Measurements from ENCODE around the gene PAQR3. TPM values are rescaled to one million over a fixed set of nuclear protein-coding genes. Genes with fewer than 3 reads are reported as not detected.

The PAQR3 gene
- total and polyA plus RNA-seq, 9 of the 15 experiments (the other 6 are each of a cell fraction or from before 2014, with no cell fraction given), result 10.7 to 77.1 (median 31.6) TPM

DNA sequence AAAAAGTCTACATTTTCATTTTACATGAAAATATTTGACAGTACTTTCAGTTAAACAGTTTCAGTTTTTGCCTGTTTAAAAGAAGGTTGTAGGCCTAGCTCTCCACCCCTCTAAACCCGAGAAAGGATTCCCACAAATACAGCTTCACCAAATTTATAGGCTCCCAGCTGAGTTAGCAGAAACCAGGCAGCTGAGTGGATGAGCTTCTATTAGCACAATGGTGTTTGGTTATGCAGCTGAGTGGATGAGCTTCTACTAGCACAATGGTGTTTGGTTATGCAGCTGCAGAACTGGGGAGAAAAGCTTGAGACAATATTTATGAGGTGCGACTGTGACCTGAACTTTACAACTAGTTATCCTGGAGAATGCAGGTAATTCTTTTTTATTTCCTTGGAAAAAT, 36.6 kb upstream of the PAQR3 start:
- H3K27me3 ChIP-seq (ENCODE audit: control insufficient read depth in 2 of 2, insufficient read depth in 2 of 2, low read length in 2 of 2), result peaks cover 0 to 2% of the 10 kb centered on the region in 2 experiments; a peak in 1 of 5 replicates
- no peak for ATAC-seq
- intact Hi-C loops (cut with micrococcal nuclease) (no loop called here), in situ Hi-C loops (cut with MboI) (no loop called here)
- no peaks in the 10 kb centered on the region for H4K20me1 ChIP-seq (replicated peaks; ENCODE audit: control insufficient read depth, insufficient read depth, low read length)
- no peaks in the 10 kb centered on the region for H3K36me3 ChIP-seq (ENCODE audit: control insufficient read depth, insufficient read depth, low read length)
- H3K9me1 ChIP-seq (ENCODE audit: control insufficient read depth, insufficient read depth, low read length), result no peaks in the 10 kb centered on the region
- TF ChIP-seq, protein P1, sequence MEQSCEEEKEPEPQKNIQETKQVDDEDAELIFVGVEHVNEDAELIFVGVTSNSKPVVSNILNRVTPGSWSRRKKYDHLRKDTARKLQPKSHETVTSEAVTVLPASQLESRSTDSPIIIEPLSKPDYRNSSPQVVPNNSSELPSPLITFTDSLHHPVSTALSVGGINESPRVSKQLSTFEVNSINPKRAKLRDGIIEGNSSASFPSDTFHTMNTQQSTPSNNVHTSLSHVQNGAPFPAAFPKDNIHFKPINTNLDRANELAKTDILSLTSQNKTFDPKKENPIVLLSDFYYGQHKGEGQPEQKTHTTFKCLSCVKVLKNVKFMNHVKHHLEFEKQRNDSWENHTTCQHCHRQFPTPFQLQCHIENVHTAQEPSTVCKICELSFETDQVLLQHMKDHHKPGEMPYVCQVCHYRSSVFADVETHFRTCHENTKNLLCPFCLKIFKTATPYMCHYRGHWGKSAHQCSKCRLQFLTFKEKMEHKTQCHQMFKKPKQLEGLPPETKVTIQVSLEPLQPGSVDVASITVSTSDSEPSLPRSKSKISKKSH (CRISPR knock-in tag; IDR thresholded peaks at IDR 0.05), result no peak
- TF ChIP-seq SMAD2 (IDR thresholded peaks at IDR 0.05; ENCODE audit: low read depth, low read length) (no peak), PURB (CRISPR knock-in tag; IDR thresholded peaks at IDR 0.05; ENCODE audit: low read depth) (no peak), L3MBTL2 (IDR thresholded peaks at IDR 0.05) (no peak), CXXC5 (CRISPR knock-in tag; IDR thresholded peaks at IDR 0.05) (no peak), HSF4 (CRISPR knock-in tag; IDR thresholded peaks at IDR 0.05; ENCODE audit: borderline replicate concordance) (no peak), SREBF1 (IDR thresholded peaks at IDR 0.05; ENCODE audit: borderline replicate concordance, low read depth, low read length) (no peak), RB1 (IDR thresholded peaks at IDR 0.05; ENCODE audit: low read depth) (no peak), RUNX1 (IDR thresholded peaks at IDR 0.05; ENCODE audit: low read depth) (no peak), PHF21A (IDR thresholded peaks at IDR 0.05; ENCODE audit: borderline replicate concordance, low read depth) (no peak), FOXA1 (IDR thresholded peaks at IDR 0.05; ENCODE audit: borderline replicate concordance) (no peak), GABPB2 (CRISPR knock-in tag; conservative IDR thresholded peaks at IDR 0.05) (no peak), ZC3H8 (IDR thresholded peaks at IDR 0.05) (no peak)
- TF ChIP-seq, protein P2, sequence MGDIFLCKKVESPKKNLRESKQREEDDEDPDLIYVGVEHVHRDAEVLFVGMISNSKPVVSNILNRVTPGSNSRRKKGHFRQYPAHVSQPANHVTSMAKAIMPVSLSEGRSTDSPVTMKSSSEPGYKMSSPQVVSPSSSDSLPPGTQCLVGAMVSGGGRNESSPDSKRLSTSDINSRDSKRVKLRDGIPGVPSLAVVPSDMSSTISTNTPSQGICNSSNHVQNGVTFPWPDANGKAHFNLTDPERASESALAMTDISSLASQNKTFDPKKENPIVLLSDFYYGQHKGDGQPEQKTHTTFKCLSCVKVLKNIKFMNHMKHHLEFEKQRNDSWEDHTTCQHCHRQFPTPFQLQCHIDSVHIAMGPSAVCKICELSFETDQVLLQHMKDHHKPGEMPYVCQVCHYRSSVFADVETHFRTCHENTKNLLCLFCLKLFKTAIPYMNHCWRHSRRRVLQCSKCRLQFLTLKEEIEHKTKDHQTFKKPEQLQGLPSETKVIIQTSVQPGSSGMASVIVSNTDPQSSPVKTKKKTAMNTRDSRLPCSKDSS (IDR thresholded peaks at IDR 0.05; ENCODE audit: low read depth, partially characterized antibody), result no peak
- TF ChIP-seq, protein P3, sequence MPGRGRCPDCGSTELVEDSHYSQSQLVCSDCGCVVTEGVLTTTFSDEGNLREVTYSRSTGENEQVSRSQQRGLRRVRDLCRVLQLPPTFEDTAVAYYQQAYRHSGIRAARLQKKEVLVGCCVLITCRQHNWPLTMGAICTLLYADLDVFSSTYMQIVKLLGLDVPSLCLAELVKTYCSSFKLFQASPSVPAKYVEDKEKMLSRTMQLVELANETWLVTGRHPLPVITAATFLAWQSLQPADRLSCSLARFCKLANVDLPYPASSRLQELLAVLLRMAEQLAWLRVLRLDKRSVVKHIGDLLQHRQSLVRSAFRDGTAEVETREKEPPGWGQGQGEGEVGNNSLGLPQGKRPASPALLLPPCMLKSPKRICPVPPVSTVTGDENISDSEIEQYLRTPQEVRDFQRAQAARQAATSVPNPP (IDR thresholded peaks at IDR 0.05; ENCODE audit: borderline replicate concordance, insufficient read depth, insufficient read length), result no peak
- POLR2A ChIA-PET, result interaction anchor here (1.2 kb wide), 1 partner anchor 12 kb away, joined by 3 read pairs; no protein-coding TSS in a partner anchor
- no peak overlapping the region for H2AFZ ChIP-seq (ENCODE audit: low read depth, low read length)
- no peak overlapping the region for H3K27ac ChIP-seq (ENCODE audit: extremely low read depth, low read depth, low read length)
- H3K4me2 ChIP-seq (ENCODE audit: insufficient read depth, low read length), result no peak overlapping the region
- H3K4me3 ChIP-seq, result no peak overlapping the region
- no peak overlapping the region for H3K9ac ChIP-seq (ENCODE audit: insufficient read depth in 1 of 2, low read depth in 2 of 2, low read length in 2 of 2)
- BruUV-seq (replicated peaks), result no TSS peak
- no peaks in the 10 kb centered on the region for H3K9me3 ChIP-seq (replicated peaks; ENCODE audit: control insufficient read depth, insufficient read depth, low read depth, low read length)
- no peaks in the 10 kb centered on the region for H3K79me2 ChIP-seq (ENCODE audit: control insufficient read depth, insufficient read depth, low read length)
- DNase-seq (ENCODE audit: extremely low read depth in 1 of 4, low spot score in 3 of 4), result no peak
- CTCF ChIA-PET (ENCODE audit: low intra/inter-chr PET ratio), result no interaction called here
- H3K4me1 ChIP-seq (replicated peaks in 1 of 2; ENCODE audit: control insufficient read depth in 2 of 2, insufficient read depth in 2 of 2, low read length in 2 of 2), result no peaks in the 10 kb centered on the region
- WGBS (ENCODE audit: insufficient coverage, low coverage, missing lambda C conversion rate), result 0% methylated on average over 2 of the region's 2 CpGs
- no peak for FAIRE-seq

All from K562 (cell line).